GM12878 (cell line): ENCODE data around the gene COL4A2. TPM values are rescaled to one million over a fixed set of nuclear protein-coding genes. Genes with fewer than 3 reads are reported as not detected.

Experiments used
- ATAC-seq: fragments of 200-7000 bp; cut with Tn5 transposase; 3 replicates; pipeline ENCODE4 v1.9.1; 2020; ENCODE audit warnings: mild to moderate bottlenecking, moderate library complexity
- BruUV-seq: library from RNA; stranded (reverse); fragments of 400-500 nt; replicated peaks from 2 replicates; lab custom pipeline; 2021; lab: Mats Ljungman, UMichigan
- CTCF ChIA-PET: fragments of 300-600 bp; sonication (Branson Sonifier 250); formaldehyde crosslinking; extraction: SDS; loops from one replicate; lab custom pipeline; 2021; ENCODE audit warnings: inconsistent platforms; lab: Yijun Ruan, JAX
- POLR2A ChIA-PET: fragments of 350-600 bp; formaldehyde crosslinking; extraction: SDS; loops from one replicate; lab custom pipeline; 2021; ENCODE audit warnings: inconsistent platforms; lab: Charles Lee
- RAD21 ChIA-PET: fragments of 300-600 bp; sonication (Branson Sonifier 250); formaldehyde crosslinking; loops from one replicate; lab custom pipeline; 2023; ENCODE audit warnings: antibody characterized with exemption; ENCODE audit not compliant: unreplicated experiment; lab: Charles Lee
- SMC1A ChIA-PET: fragments of 300-600 bp; sonication (Branson Sonifier 250); formaldehyde crosslinking; loops from one replicate; lab custom pipeline; 2023; ENCODE audit not compliant: unreplicated experiment, uncharacterized antibody; lab: Charles Lee
- DNase-seq: peaks from one replicate; pipeline ENCODE4 v3.0.0-alpha.2; 2011; ENCODE audit warnings: low read depth, low spot score
- FAIRE-seq: peaks from 3 replicates; lab custom pipeline; 2011; peaks lifted over from hg19 to GRCh38; lab: Jason Lieb, UNC
- H2AFZ ChIP-seq: 2 replicates; pipeline ENCODE4 v1.6.0; 2011; ENCODE audit warnings: low read depth, low read length, control low read depth; ENCODE audit not compliant: control insufficient read depth
- H3K27ac ChIP-seq: 2 replicates; pipeline ENCODE4 v1.5.1; 2011; ENCODE audit warnings: control low read depth; ENCODE audit not compliant: control insufficient read depth, insufficient read depth
- H3K27me3 ChIP-seq, 2 experiments: replicated peaks in 1 of 2; 2 replicates each; pipeline versions ENCODE4 v1.6.0 to v1.6.1; 2011; ENCODE audit warnings: low read length in 1 of 2; ENCODE audit not compliant: control insufficient read depth in 2 of 2, insufficient read depth in 2 of 2
- H3K36me3 ChIP-seq, 2 experiments: 2 replicates each; pipeline ENCODE4 v1.5.1; 2011; ENCODE audit warnings: low read length in 1 of 2; ENCODE audit not compliant: control insufficient read depth in 2 of 2, insufficient read depth in 2 of 2
- H3K4me1 ChIP-seq: 2 replicates; pipeline ENCODE4 v1.6.1; 2011; ENCODE audit warnings: mild to moderate bottlenecking, low read length, moderate library complexity, mixed read lengths; ENCODE audit not compliant: control insufficient read depth, insufficient read depth
- H3K4me2 ChIP-seq: 2 replicates; pipeline ENCODE4 v1.6.0; 2011; ENCODE audit warnings: control low read depth; ENCODE audit not compliant: control insufficient read depth, insufficient read depth
- H3K4me3 ChIP-seq: fragments of 200-600 bp; sonication (generic); 2 replicates; pipeline ENCODE4 v1.5.1; 2016
- H3K79me2 ChIP-seq: 2 replicates; pipeline ENCODE4 v1.6.0; 2011; ENCODE audit warnings: low read length; ENCODE audit not compliant: control insufficient read depth, insufficient read depth
- H3K9ac ChIP-seq: 2 replicates; pipeline ENCODE4 v1.8.0; 2011; ENCODE audit warnings: low read length, control low read depth, mixed read lengths; ENCODE audit not compliant: control insufficient read depth, insufficient read depth
- H3K9me3 ChIP-seq: replicated peaks from 3 replicates; pipeline ENCODE4 v1.5.1; 2011; ENCODE audit warnings: mild to moderate bottlenecking, low read length; ENCODE audit not compliant: control insufficient read depth, insufficient read depth
- H4K20me1 ChIP-seq: 2 replicates; pipeline ENCODE4 v1.6.0; 2011; ENCODE audit not compliant: control insufficient read depth, insufficient read depth
- BHLHE40 ChIP-seq, 2 experiments: fragments of 450-650 bp in 1 of 2; IDR thresholded peaks; 2 replicates each; pipeline ENCODE4 v1.6.1; 2011 to 2017; ENCODE audit warnings: low read depth in 2 of 2, borderline replicate concordance in 1 of 2, improper control_type of control experiment in 1 of 2, low read length in 1 of 2, mild to moderate bottlenecking in 1 of 2
- MXI1 ChIP-seq: fragments of 150-350 bp; IDR thresholded peaks from 2 replicates; pipeline ENCODE4 v1.6.1; 2011; ENCODE audit warnings: low read depth, mild to moderate bottlenecking, inconsistent platforms, low read length, improper control_type of control experiment
- NFXL1 ChIP-seq: fragments of 450-650 bp; IDR thresholded peaks from 2 replicates; pipeline ENCODE4 v1.6.1; 2017; ENCODE audit warnings: antibody characterized with exemption, mild to moderate bottlenecking, borderline replicate concordance
- RUNX3 ChIP-seq: IDR thresholded peaks from 2 replicates; pipeline ENCODE4 v1.6.1; 2012; ENCODE audit warnings: low read length, inconsistent platforms
- SMAD1 ChIP-seq: fragments of 450-650 bp; IDR thresholded peaks from 2 replicates; pipeline ENCODE4 v1.6.1; 2018; ENCODE audit warnings: mild to moderate bottlenecking, low read depth; ENCODE audit not compliant: partially characterized antibody
- SMARCA5 ChIP-seq: fragments of 450-650 bp; IDR thresholded peaks from 2 replicates; pipeline ENCODE4 v1.6.1; 2017; ENCODE audit warnings: mild to moderate bottlenecking
- SUZ12 ChIP-seq: fragments of 200-600 bp; sonication (generic); IDR thresholded peaks from one replicate; pipeline ENCODE4 v1.6.1; 2018; ENCODE audit warnings: antibody characterized with exemption, mild to moderate bottlenecking; ENCODE audit not compliant: unreplicated experiment
- YY1 ChIP-seq: IDR thresholded peaks from 2 replicates; pipeline ENCODE4 v1.6.1; 2011; ENCODE audit warnings: low read depth, mild to moderate bottlenecking, low read length
- ZBED1 ChIP-seq: IDR thresholded peaks from 2 replicates; pipeline ENCODE4 v1.6.1; 2016; ENCODE audit warnings: borderline replicate concordance
- ZBTB40 ChIP-seq: fragments of 450-650 bp; IDR thresholded peaks from 2 replicates; pipeline ENCODE4 v1.6.1; 2016; ENCODE audit warnings: mild to moderate bottlenecking, moderate library complexity, borderline replicate concordance
- WGBS: methylation state at CpG from one replicate; pipeline ENCODE4 v1.1.6; 2016; ENCODE audit warnings: low lambda C conversion rate; ENCODE audit not compliant: insufficient replicate concordance, insufficient coverage; ENCODE audit errors: missing lambda C conversion rate; 5-methylcytosine and 5-hydroxymethylcytosine counted together
- in situ Hi-C: fragments of 300-500 bp; cut with MboI; formaldehyde crosslinking; loops from 9 replicates; pipeline ENCODE4 v1.14.3; 2018; ENCODE audit warnings: mixed read lengths
- intact Hi-C: fragments of 100-400 bp; cut with micrococcal nuclease; formaldehyde crosslinking; loops from one replicate; pipeline ENCODE4 v1.14.2; 2022; ENCODE audit not compliant: unreplicated experiment
- polyA plus RNA-seq, 11 experiments: library from polyadenylated mRNA; depleted of rRNA in 4 of 11; unstranded in 6 of 11; stranded (reverse) in 5 of 11; fragments of >200 nt; fragmentation: Nextera tagmentation in 4 of 11; fragmentation: Illumina TruSeq in 1 of 11; extraction: Ambion mirVana in 4 of 11; extraction: Trizol in 1 of 11; gene quantifications; 1 replicate in 1 of 11; 2 replicates in 10 of 11; pipeline versions ENCODE4 v1.2.1 to v1.2.3, GENCODE V29; 2011 to 2016; ENCODE audit warnings: inconsistent platforms in 2 of 11, missing spikeins in 2 of 11, low read depth in 1 of 11
- total RNA-seq, 4 experiments: library from RNA; depleted of rRNA in 3 of 4; stranded (reverse); fragments of >200 nt in 3 of 4; fragmentation: Illumina TruSeq in 1 of 4; extraction: Trizol in 1 of 4; gene quantifications; 2 replicates each; pipeline versions ENCODE4 v1.2.1 to v1.2.3, GENCODE V29; 2013 to 2021
- TF ChIP-seq, protein P1 (sequence below): IDR thresholded peaks from 2 replicates; pipeline ENCODE4 v1.6.1; 2011; ENCODE audit warnings: borderline replicate concordance, low read depth, mild to moderate bottlenecking, moderate library complexity, low read length; ENCODE audit not compliant: insufficient read depth, poor library complexity, severe bottlenecking

Gene COL4A2
- total and polyA plus RNA-seq, 10 of the 15 experiments (the other 5 are each of a cell fraction or from before 2014, with no cell fraction given) = 0.16 to 1.6 (median 0.62) TPM; not detected in 3

DNA sequence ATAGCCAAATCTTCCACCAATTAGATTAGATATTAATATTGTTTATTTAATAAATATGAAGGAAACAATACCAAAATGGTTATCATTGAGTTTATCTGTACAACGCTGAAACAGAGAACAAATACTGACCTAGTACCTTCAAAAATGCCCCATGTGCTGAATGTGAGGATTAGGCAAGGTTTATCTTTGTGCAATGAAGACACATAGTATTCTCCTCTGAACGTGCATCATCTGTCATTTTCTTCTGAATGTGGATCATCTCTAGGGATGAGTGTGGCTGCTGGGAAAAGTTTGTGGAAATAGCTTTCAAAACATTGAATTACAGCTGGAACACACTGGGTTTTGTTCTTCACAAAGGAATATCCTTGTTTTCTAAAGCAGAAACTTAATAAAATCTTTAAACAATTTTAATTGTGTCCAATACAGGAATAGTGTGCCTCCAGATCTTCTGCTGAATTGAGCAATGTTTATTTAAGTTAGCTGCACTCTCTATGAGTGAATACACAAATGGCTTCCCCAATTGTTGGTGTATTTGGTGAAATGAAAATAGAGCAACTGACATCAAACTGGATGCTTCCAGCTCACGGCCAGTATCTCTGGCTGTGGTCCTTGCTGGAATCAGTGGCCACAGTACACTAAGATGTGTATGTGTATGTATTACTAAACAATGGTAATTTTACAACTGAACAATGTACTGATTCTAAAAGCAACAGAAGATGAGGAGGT is 6.8 kb upstream of the COL4A2 start:
- Histone ChIP-seq H3K79me2 (no peaks in the 10 kb centered on the region), H3K9ac (no peak overlapping the region), H3K27ac (no peak overlapping the region), H3K27me3 (peaks cover 13 to 15% of the 10 kb centered on the region in 2 experiments), H3K4me3 (no peak overlapping the region), H4K20me1 (no peaks in the 10 kb centered on the region; the same call in 1 of the 2 replicates), H3K36me3 (no peaks in the 10 kb centered on the region), H2AFZ (no peak overlapping the region), H3K9me3 (no peaks in the 10 kb centered on the region), H3K4me2 (no peak overlapping the region), H3K4me1 (no peaks in the 10 kb centered on the region)
- POLR2A ChIA-PET = no interaction called here
- in situ Hi-C loops (no loop called here), intact Hi-C loops (no loop called here)
- DNase-seq (no peak), FAIRE-seq (no peak), ATAC-seq (no peak)
- TF ChIP-seq YY1 = no peak
- TF ChIP-seq, protein P1, sequence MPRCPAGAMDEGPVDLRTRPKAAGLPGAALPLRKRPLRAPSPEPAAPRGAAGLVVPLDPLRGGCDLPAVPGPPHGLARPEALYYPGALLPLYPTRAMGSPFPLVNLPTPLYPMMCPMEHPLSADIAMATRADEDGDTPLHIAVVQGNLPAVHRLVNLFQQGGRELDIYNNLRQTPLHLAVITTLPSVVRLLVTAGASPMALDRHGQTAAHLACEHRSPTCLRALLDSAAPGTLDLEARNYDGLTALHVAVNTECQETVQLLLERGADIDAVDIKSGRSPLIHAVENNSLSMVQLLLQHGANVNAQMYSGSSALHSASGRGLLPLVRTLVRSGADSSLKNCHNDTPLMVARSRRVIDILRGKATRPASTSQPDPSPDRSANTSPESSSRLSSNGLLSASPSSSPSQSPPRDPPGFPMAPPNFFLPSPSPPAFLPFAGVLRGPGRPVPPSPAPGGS = no peak
- TF ChIP-seq SMARCA5 = no peak
- SMC1A ChIA-PET = interaction anchor here (1.5 kb wide), 1 partner anchor 24 kb away, joined by 5 read pairs; no protein-coding TSS in a partner anchor
- CTCF ChIA-PET = interaction anchor here (2.0 kb wide), 1 partner anchor 110 kb away, joined by 4 read pairs; no protein-coding TSS in a partner anchor
- no TSS peak for BruUV-seq
- WGBS = 11% methylated on average over 3 of the region's 3 CpGs
- RAD21 ChIA-PET = no interaction called here

DNA sequence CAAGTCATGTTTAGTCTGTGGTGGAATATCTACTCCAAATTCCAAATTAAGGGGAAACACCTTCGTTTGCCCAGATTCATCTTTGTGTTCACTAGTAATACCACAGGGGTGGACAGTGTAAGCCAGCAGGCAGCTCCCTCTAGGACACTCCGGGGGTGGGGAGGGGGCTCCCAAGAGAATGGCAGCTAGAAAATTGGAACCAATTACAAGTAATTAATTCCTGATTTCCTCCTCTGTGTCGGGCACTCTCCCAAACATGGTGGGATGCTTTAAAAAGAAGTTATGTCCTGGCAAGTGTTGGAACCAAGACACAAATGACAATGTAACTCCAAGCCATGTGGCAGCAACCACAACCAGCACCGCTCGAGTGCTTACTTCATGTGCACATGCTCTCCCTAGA is 6.0 kb upstream of the COL4A2 start:
- Histone ChIP-seq H2AFZ (no peak overlapping the region), H3K4me1 (no peaks in the 10 kb centered on the region), H3K27ac (no peak overlapping the region), H3K27me3 (peaks cover 13 to 19% of the 10 kb centered on the region in 2 experiments), H3K4me3 (no peak overlapping the region), H3K79me2 (no peaks in the 10 kb centered on the region), H3K4me2 (no peak overlapping the region), H3K36me3 (no peaks in the 10 kb centered on the region), H4K20me1 (no peaks in the 10 kb centered on the region; the same call in 1 of the 2 replicates), H3K9me3 (no peaks in the 10 kb centered on the region), H3K9ac (no peak overlapping the region)
- no peak for FAIRE-seq
- in situ Hi-C loops (no loop called here), intact Hi-C loops (no loop called here)
- POLR2A ChIA-PET = no interaction called here
- 10% methylated on average over 5 of the region's 5 CpGs for WGBS
- no peak for ATAC-seq
- no peak for DNase-seq
- CTCF ChIA-PET = no interaction called here
- SMC1A ChIA-PET = no interaction called here
- BruUV-seq = no TSS peak
- RAD21 ChIA-PET = no interaction called here
- TF ChIP-seq ZBED1 (no peak), SMAD1 (no peak), NFXL1 (no peak), SUZ12 (no peak), BHLHE40 (IDR thresholded peaks at IDR 0.05; ENCODE audit: borderline replicate concordance in 1 of 2, low read depth in 2 of 2, low read length in 1 of 2) (no peak), ZBTB40 (no peak), RUNX3 (no peak), MXI1 (no peak)
